ENCODE results near the gene PHOX2B.

PHOX2B gene

DNA sequence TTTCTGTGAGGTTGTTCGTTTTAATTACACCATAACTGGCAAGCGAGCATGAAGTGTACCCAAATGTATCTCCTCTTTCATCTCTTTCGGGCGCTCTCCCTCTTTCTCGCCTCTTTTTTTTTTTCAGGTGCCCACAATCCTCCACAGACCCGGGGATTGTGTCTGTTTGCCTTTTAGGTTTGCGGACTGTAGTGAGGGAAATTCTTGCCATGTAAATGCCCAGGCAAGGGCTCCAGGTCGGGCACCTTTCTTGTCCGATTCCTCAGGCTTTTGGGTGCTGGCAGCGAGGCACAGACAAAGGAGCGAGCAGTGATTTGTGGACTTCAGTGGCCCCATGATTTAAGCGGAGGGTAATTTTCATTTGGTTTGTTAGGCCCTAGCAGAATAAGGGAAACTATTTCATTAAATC, 1.1 kb upstream of the PHOX2B start:
- H3K79me2 ChIP-seq, result no peaks in the 10 kb centered on the region
- no peaks in the 10 kb centered on the region for H3K36me3 ChIP-seq (ENCODE audit: control insufficient read depth, insufficient read depth, low read length)
- no peak overlapping the region for H3K27ac ChIP-seq
- no peak overlapping the region for H3K4me2 ChIP-seq (ENCODE audit: low read length)
- H3K27me3 ChIP-seq (ENCODE audit: control insufficient read depth, insufficient read depth, low read length), result peaks cover 19% of the 10 kb centered on the region
- no peak overlapping the region for H3K9ac ChIP-seq
- no peak overlapping the region for H3K4me3 ChIP-seq (ENCODE audit: low read depth, low read length)
- TF ChIP-seq CTCF (IDR thresholded peaks at IDR 0.05), result no peak
- no peaks in the 10 kb centered on the region for H3K4me1 ChIP-seq
- H3K9me3 ChIP-seq (ENCODE audit: control insufficient read depth, low read length), result no peaks in the 10 kb centered on the region
- H2AFZ ChIP-seq, result no peak overlapping the region

DNA sequence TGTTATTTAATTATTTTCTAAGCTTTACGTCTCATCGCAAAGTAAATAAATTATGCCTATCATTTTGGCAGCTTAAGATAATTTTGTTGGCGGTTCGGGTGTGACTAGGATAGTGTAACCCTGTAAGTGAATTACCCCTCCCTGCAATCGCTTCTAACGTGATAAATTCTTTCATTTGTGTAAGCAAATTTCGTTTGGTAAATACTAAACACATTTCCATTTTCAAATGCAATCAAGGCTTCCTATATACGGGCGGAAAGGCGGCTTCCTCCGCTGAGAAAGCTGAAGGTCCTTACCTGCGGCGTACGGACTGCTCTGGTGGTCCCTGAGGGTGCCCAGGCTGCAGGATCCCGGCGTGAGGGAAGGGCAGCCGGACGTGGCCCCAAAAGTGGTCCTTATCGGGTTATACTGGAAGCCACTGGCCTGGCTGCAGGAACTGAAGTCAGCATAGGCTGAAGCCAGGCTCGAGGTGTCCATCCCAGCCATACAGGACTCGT, 403 bp downstream of the PHOX2B start:
- peaks cover 19% of the 10 kb centered on the region for H3K27me3 ChIP-seq (ENCODE audit: control insufficient read depth, insufficient read depth, low read length)
- H3K4me3 ChIP-seq (ENCODE audit: low read depth, low read length), result no peak overlapping the region
- H3K4me2 ChIP-seq (ENCODE audit: low read length), result no peak overlapping the region
- H3K79me2 ChIP-seq, result no peaks in the 10 kb centered on the region
- TF ChIP-seq CTCF (IDR thresholded peaks at IDR 0.05), result no peak
- no peaks in the 10 kb centered on the region for H3K9me3 ChIP-seq (ENCODE audit: control insufficient read depth, low read length)
- H3K9ac ChIP-seq, result no peak overlapping the region
- H3K27ac ChIP-seq, result no peak overlapping the region
- no peak overlapping the region for H2AFZ ChIP-seq
- H3K36me3 ChIP-seq (ENCODE audit: control insufficient read depth, insufficient read depth, low read length), result no peaks in the 10 kb centered on the region
- H3K4me1 ChIP-seq, result no peaks in the 10 kb centered on the region

DNA sequence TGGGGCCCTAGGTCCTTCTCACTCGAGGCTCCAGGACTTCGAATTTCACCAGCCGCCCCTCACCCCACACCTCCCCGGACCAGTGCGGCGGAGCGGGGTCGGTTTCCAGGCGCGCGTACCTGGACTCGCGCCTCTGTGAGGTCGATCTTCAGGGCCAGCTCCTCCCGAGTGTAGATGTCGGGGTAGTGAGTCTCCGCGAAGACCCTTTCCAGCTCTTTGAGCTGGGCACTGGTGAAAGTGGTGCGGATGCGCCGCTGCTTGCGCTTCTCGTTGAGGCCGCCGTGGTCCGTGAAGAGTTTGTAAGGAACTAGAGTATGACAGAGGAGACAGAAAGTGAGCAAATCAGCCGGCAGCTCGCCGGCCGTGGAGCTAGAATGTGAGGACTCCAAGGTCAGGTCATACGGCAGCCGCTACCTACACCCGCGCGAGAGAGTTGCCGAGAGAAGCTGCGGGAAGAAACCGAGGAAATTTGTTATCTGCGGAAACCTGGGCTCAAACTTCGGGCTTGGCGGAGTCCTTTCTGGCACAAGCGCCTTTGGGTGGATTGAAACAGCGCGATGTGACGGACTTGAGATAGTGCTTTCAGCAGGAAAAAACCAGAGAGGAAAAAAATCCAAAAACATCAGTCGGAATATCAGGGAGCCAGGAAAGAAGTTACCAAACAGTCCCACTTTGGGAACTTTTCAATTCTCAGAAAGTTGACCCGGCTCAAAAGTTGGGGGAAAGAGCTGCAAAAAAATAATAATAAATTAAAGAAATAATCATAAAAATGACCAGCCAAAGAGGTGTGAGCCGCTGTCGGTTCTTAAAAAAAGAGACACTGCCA, 1.1 kb downstream of the PHOX2B start:
- Histone ChIP-seq H3K27me3 (ENCODE audit: control insufficient read depth, insufficient read depth, low read length) (peaks cover 19% of the 10 kb centered on the region), H3K4me3 (ENCODE audit: low read depth, low read length) (no peak overlapping the region), H3K4me1 (no peaks in the 10 kb centered on the region), H3K79me2 (no peaks in the 10 kb centered on the region), H3K9ac (no peak overlapping the region), H3K9me3 (ENCODE audit: control insufficient read depth, low read length) (no peaks in the 10 kb centered on the region), H3K27ac (no peak overlapping the region), H3K36me3 (ENCODE audit: control insufficient read depth, insufficient read depth, low read length) (no peaks in the 10 kb centered on the region), H2AFZ (no peak overlapping the region), H3K4me2 (ENCODE audit: low read length) (no peak overlapping the region)
- TF ChIP-seq CTCF (IDR thresholded peaks at IDR 0.05), result no peak

GRCh38 chr4:41746440-41747229, 1.9 kb downstream of the PHOX2B start:
- H3K9ac ChIP-seq, result no peak overlapping the region
- H3K27ac ChIP-seq, result no peak overlapping the region
- TF ChIP-seq CTCF (IDR thresholded peaks at IDR 0.05), result no peak
- H3K79me2 ChIP-seq, result no peaks in the 10 kb centered on the region
- no peaks in the 10 kb centered on the region for H3K9me3 ChIP-seq (ENCODE audit: control insufficient read depth, low read length)
- no peaks in the 10 kb centered on the region for H3K4me1 ChIP-seq
- no peaks in the 10 kb centered on the region for H3K36me3 ChIP-seq (ENCODE audit: control insufficient read depth, insufficient read depth, low read length)
- peaks cover 19% of the 10 kb centered on the region for H3K27me3 ChIP-seq (ENCODE audit: control insufficient read depth, insufficient read depth, low read length)
- H3K4me2 ChIP-seq (ENCODE audit: low read length), result no peak overlapping the region
- H3K4me3 ChIP-seq (ENCODE audit: low read depth, low read length), result no peak overlapping the region
- H2AFZ ChIP-seq, result no peak overlapping the region

All from parathyroid adenoma (tissue), 2 donors.